ENCODE results near the gene ATP11A.

The ATP11A gene

GRCh38 chr13:112803422-112803821, 113.6 kb downstream of the ATP11A start:
- no peak for DNase-seq

- no peak for DNase-seq
These were observed 114.5 kb downstream of the ATP11A start for GRCh38 chr13:112804374-112804773.

- no peak for DNase-seq
These were observed 117.2 kb downstream of the ATP11A start for GRCh38 chr13:112806739-112807652.

- no peak for DNase-seq
These were observed 118.0 kb downstream of the ATP11A start for GRCh38 chr13:112807653-112808376.

- DNase-seq, result no peak
These were observed 118.7 kb downstream of the ATP11A start for GRCh38 chr13:112808377-112809140.

GRCh38 chr13:112809332-112810315, 119.8 kb downstream of the ATP11A start:
- no peak for DNase-seq

GRCh38 chr13:112810608-112811007, 120.8 kb downstream of the ATP11A start:
- no peak for DNase-seq

- DNase-seq, result no peak
These were observed 122.6 kb downstream of the ATP11A start for GRCh38 chr13:112812306-112813055.

- no peak for DNase-seq
These were observed 123.7 kb downstream of the ATP11A start for GRCh38 chr13:112813552-112813951.

GRCh38 chr13:112814905-112815585, 125.2 kb downstream of the ATP11A start:
- no peak for DNase-seq

GRCh38 chr13:112815871-112816270, 126.0 kb downstream of the ATP11A start:
- no peak for DNase-seq

GRCh38 chr13:112818040-112818697, 128.3 kb downstream of the ATP11A start:
- DNase-seq, result no peak

GRCh38 chr13:112818698-112819045, 128.8 kb downstream of the ATP11A start:
- DNase-seq, result no peak

GRCh38 chr13:112819111-112819510, 129.3 kb downstream of the ATP11A start:
- DNase-seq, result no peak

- DNase-seq, result no peak
These were observed 130.0 kb downstream of the ATP11A start for GRCh38 chr13:112819816-112820215.

- no peak for DNase-seq
These were observed 130.5 kb downstream of the ATP11A start for GRCh38 chr13:112820318-112820717.

- no peak for DNase-seq
These were observed 131.7 kb downstream of the ATP11A start for GRCh38 chr13:112821340-112822055.

GRCh38 chr13:112822851-112823250, 133.0 kb downstream of the ATP11A start:
- DNase-seq, result no peak

GRCh38 chr13:112824429-112824828, 134.6 kb downstream of the ATP11A start:
- no peak for DNase-seq

Data from activated CD4-positive, alpha-beta T cell treated with anti-CD3 and anti-CD28 coated beads, Interleukin-10, Interleukin-2, amounts not matched to agents 100 ng/mL and 50 ng/mL, durations not matched to agents 16 hours and 8 hours (primary cell).